HCT116 (cell line): ENCODE results near the gene UBA7. TPM values are rescaled to one million over a fixed set of nuclear protein-coding genes. Genes with fewer than 3 reads are reported as not detected.
A peak's percentile ranks its signal among the peaks of the same experiment; 100 is the strongest.

Source experiments
- ATAC-seq: fragments of 200-7000 bp; cut with Tn5 transposase; 2 replicates; pipeline ENCODE4 v1.9.1; 2020; ENCODE audit warnings: mild to moderate bottlenecking, moderate library complexity
- BruUV-seq: library from RNA; stranded (reverse); fragments of 400-500 nt; replicated peaks from 2 replicates; lab custom pipeline; 2021; lab: Mats Ljungman, UMichigan
- CTCF ChIA-PET: fragments of 300-600 bp; sonication (Branson Sonifier 250); formaldehyde crosslinking; loops from one replicate; lab custom pipeline; 2021; ENCODE audit warnings: antibody characterized with exemption; lab: Charles Lee
- POLR2A ChIA-PET: fragments of 300-600, 350-600 bp; sonication (Branson Sonifier 250); formaldehyde crosslinking; loops from one replicate; lab custom pipeline; 2021; ENCODE audit warnings: antibody characterized with exemption; lab: Charles Lee
- RAD21 ChIA-PET, 2 experiments: fragments of 300-600 bp; sonication (Branson Sonifier 250); formaldehyde crosslinking; loops; one replicate each; lab custom pipeline; 2023; ENCODE audit warnings: low total read pairs in 2 of 2; ENCODE audit not compliant: uncharacterized antibody in 2 of 2, unreplicated experiment in 2 of 2, low non-redundant PET in 1 of 2; lab: Charles Lee
- DNase-seq: peaks from one replicate; pipeline ENCODE4 v3.0.0-alpha.2; 2010; ENCODE audit warnings: low read depth, low spot score
- H2AFZ ChIP-seq: fragments of 200-600 bp; shearing (Covaris generic), sonication (generic); 2 replicates; pipeline ENCODE4 v1.6.1; 2017; ENCODE audit warnings: low read depth, mixed run types, mixed read lengths, antibody characterized with exemption, low read length; ENCODE audit not compliant: poor library complexity, severe bottlenecking
- H3K27ac ChIP-seq: 2 replicates; pipeline ENCODE4 v1.5.1; 2012; ENCODE audit warnings: low read depth, low read length
- H3K27me3 ChIP-seq: fragments of 200-600 bp; sonication (generic); 2 replicates; pipeline ENCODE4 v1.6.1; 2016; ENCODE audit warnings: mixed run types, low read length, mixed read lengths; ENCODE audit not compliant: insufficient read depth
- H3K36me3 ChIP-seq, 2 experiments: fragments of 200-500 bp in 1 of 2; fragments of 200-600 bp in 1 of 2; sonication (Bioruptor generic) in 1 of 2; sonication (generic) in 1 of 2; 2 replicates each; pipeline versions ENCODE4 v1.5.1 to v1.6.1; 2014 to 2016; ENCODE audit warnings: low read length in 2 of 2, inconsistent platforms in 1 of 2, mixed read lengths in 1 of 2, mixed run types in 1 of 2; ENCODE audit not compliant: insufficient read depth in 2 of 2, control insufficient read depth in 1 of 2
- H3K4me1 ChIP-seq, 2 experiments: fragments of 200-600 bp in 1 of 2; sonication (generic) in 1 of 2; 2 replicates each; pipeline versions ENCODE4 v1.5.1 to v1.6.1; 2012 to 2017; ENCODE audit warnings: low read length in 2 of 2, inconsistent platforms in 1 of 2, mild to moderate bottlenecking in 1 of 2, mixed read lengths in 1 of 2, mixed run types in 1 of 2, moderate library complexity in 1 of 2; ENCODE audit not compliant: insufficient read depth in 2 of 2, control insufficient read depth in 1 of 2
- H3K4me2 ChIP-seq: fragments of 200-600 bp; sonication (generic); 2 replicates; pipeline ENCODE4 v1.6.1; 2017; ENCODE audit warnings: mixed run types, low read length, mixed read lengths
- H3K4me3 ChIP-seq, 2 experiments: fragments of 200-600 bp in 1 of 2; sonication (generic) in 1 of 2; replicated peaks in 1 of 2; 2 replicates each; pipeline ENCODE4 v1.5.1; 2011 to 2016; ENCODE audit warnings: low read length in 2 of 2, control low read depth in 1 of 2, low read depth in 1 of 2, mild to moderate bottlenecking in 1 of 2, mixed read lengths in 1 of 2, mixed run types in 1 of 2
- H3K79me2 ChIP-seq: fragments of 200-600 bp; sonication (generic); 2 replicates; pipeline ENCODE4 v1.6.1; 2017; ENCODE audit warnings: mild to moderate bottlenecking, mixed run types, low read length, moderate library complexity, mixed read lengths; ENCODE audit not compliant: insufficient read depth
- H3K9ac ChIP-seq: fragments of 200-600 bp; sonication (generic); 2 replicates; pipeline ENCODE4 v1.6.1; 2016; ENCODE audit warnings: low read length, mixed read lengths
- H3K9me2 ChIP-seq: fragments of 200-600 bp; sonication (generic), shearing (Covaris generic); 2 replicates; pipeline ENCODE4 v1.6.1; 2017; ENCODE audit warnings: mixed run types, mild to moderate bottlenecking, moderate library complexity; ENCODE audit not compliant: insufficient read depth
- H3K9me3 ChIP-seq, 2 experiments: fragments of 200-500 bp in 1 of 2; fragments of 200-600 bp in 1 of 2; sonication (Bioruptor generic) in 1 of 2; sonication (generic) in 1 of 2; 2 replicates each; pipeline ENCODE4 v1.6.1; 2014 to 2017; ENCODE audit warnings: low read length in 2 of 2, mixed read lengths in 2 of 2, inconsistent platforms in 1 of 2, low read depth in 1 of 2, mild to moderate bottlenecking in 1 of 2, mixed run types in 1 of 2, moderate library complexity in 1 of 2; ENCODE audit not compliant: control insufficient read depth in 1 of 2, insufficient read depth in 1 of 2
- H4K20me1 ChIP-seq: fragments of 200-600 bp; sonication (generic), shearing (Covaris generic); 2 replicates; pipeline ENCODE4 v1.6.1; 2017; ENCODE audit warnings: mixed run types, mild to moderate bottlenecking, moderate library complexity; ENCODE audit not compliant: insufficient read depth
- CBX3 ChIP-seq: IDR thresholded peaks from 2 replicates; pipeline ENCODE4 v1.6.1; 2012; ENCODE audit warnings: low read depth
- CEBPB ChIP-seq: IDR thresholded peaks from 2 replicates; pipeline ENCODE4 v1.6.1; 2012; ENCODE audit warnings: low read depth
- EGR1 ChIP-seq: IDR thresholded peaks from 2 replicates; pipeline ENCODE4 v1.6.1; 2012; ENCODE audit warnings: low read depth
- EZH2phosphoT487 ChIP-seq: fragments of 200-600 bp; IDR thresholded peaks from 2 replicates; pipeline ENCODE4 v1.6.1; 2018; ENCODE audit warnings: antibody characterized with exemption, borderline replicate concordance
- JUND ChIP-seq: IDR thresholded peaks from 2 replicates; pipeline ENCODE4 v1.6.1; 2012
- POLR2A ChIP-seq: IDR thresholded peaks from 2 replicates; pipeline ENCODE4 v1.7.0; 2011; ENCODE audit warnings: borderline replicate concordance; ENCODE audit not compliant: insufficient read depth, insufficient read length; ENCODE audit errors: extremely low read depth
- POLR2AphosphoS5 ChIP-seq: IDR thresholded peaks from 2 replicates; pipeline ENCODE4 v1.6.1; 2011; ENCODE audit warnings: mild to moderate bottlenecking, low read depth, low read length, moderate library complexity
- SIN3A ChIP-seq: IDR thresholded peaks from 2 replicates; pipeline ENCODE4 v1.6.1; 2012; ENCODE audit warnings: low read depth
- YY1 ChIP-seq: IDR thresholded peaks from 2 replicates; pipeline ENCODE4 v1.6.1; 2011; ENCODE audit warnings: low read length, low read depth, moderate library complexity, mild to moderate bottlenecking; ENCODE audit not compliant: insufficient replicate concordance; ENCODE audit errors: extremely low read depth
- ZFX ChIP-seq: fragments of 450-650 bp; IDR thresholded peaks from 2 replicates; pipeline ENCODE4 v1.6.1; 2017
- ZNF274 ChIP-seq: fragments of 200-500 bp; sonication (Bioruptor generic); IDR thresholded peaks from 2 replicates; pipeline ENCODE4 v1.6.1; 2014; ENCODE audit warnings: mild to moderate bottlenecking, low read depth, low read length, inconsistent platforms
- intact Hi-C: fragments of 100-400 bp; cut with micrococcal nuclease; formaldehyde crosslinking; loops from 2 replicates; pipeline ENCODE4 v1.10.0; 2022
- total RNA-seq: library from RNA; stranded (reverse); gene quantifications from one replicate; pipeline ENCODE4 v1.2.1, GENCODE V29; 2021; ENCODE audit not compliant: unreplicated experiment
- TF ChIP-seq, protein P1 (sequence below): IDR thresholded peaks from 2 replicates; pipeline ENCODE4 v1.6.1; 2012; ENCODE audit warnings: low read depth
- TF ChIP-seq, protein P2 (sequence below): IDR thresholded peaks from 2 replicates; pipeline ENCODE4 v1.6.1; 2012

Gene UBA7
- total RNA-seq, 1 experiment from 2014 or later: 2.6 TPM

DNA sequence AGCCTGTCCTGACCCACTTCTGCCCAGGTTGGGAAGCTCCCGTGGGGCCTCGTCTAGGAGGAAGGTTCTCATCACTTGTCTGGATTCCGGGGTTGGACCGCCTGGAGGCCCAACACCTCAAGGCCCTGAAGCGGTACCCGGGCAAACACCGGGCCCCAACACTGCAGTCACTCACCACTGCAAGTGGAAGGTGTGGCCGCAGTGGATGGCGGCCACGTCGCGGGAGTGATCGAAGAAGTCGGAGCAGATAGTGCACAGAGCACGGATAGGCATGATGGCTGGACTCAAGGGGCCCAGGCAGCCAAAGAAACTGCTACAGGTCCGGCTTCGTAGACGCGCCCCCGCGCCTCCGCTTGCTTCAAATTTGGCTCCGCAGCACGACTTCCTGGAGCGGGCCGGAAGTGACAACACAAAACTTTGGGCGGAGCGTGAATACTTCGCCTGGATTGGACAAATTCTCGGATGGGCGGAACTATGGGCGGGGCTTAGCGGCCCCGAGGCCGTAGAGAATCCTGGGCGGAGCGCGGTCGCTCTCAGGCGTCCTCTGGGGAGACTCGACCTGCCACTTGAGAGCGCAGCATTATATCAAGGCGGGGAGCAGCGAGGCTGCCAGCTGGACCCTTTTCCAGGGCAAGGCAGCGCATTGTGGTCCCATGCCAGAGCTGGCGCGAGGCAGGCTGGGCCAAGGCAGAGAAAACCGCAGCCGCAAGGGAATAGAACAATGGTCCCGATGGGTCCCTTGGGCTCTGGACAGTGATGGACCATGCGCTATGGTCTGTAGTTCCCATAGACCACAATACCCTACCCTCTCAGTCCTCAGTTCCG, 42.6 kb upstream of the UBA7 start, which contains the start of gene TRAIP (continued):
- TF ChIP-seq, protein P1, sequence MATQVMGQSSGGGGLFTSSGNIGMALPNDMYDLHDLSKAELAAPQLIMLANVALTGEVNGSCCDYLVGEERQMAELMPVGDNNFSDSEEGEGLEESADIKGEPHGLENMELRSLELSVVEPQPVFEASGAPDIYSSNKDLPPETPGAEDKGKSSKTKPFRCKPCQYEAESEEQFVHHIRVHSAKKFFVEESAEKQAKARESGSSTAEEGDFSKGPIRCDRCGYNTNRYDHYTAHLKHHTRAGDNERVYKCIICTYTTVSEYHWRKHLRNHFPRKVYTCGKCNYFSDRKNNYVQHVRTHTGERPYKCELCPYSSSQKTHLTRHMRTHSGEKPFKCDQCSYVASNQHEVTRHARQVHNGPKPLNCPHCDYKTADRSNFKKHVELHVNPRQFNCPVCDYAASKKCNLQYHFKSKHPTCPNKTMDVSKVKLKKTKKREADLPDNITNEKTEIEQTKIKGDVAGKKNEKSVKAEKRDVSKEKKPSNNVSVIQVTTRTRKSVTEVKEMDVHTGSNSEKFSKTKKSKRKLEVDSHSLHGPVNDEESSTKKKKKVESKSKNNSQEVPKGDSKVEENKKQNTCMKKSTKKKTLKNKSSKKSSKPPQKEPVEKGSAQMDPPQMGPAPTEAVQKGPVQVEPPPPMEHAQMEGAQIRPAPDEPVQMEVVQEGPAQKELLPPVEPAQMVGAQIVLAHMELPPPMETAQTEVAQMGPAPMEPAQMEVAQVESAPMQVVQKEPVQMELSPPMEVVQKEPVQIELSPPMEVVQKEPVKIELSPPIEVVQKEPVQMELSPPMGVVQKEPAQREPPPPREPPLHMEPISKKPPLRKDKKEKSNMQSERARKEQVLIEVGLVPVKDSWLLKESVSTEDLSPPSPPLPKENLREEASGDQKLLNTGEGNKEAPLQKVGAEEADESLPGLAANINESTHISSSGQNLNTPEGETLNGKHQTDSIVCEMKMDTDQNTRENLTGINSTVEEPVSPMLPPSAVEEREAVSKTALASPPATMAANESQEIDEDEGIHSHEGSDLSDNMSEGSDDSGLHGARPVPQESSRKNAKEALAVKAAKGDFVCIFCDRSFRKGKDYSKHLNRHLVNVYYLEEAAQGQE: no peak
- TF ChIP-seq POLR2A (peak; percentile 72), EGR1 (peak; percentile 87), CEBPB (no peak)

DNA sequence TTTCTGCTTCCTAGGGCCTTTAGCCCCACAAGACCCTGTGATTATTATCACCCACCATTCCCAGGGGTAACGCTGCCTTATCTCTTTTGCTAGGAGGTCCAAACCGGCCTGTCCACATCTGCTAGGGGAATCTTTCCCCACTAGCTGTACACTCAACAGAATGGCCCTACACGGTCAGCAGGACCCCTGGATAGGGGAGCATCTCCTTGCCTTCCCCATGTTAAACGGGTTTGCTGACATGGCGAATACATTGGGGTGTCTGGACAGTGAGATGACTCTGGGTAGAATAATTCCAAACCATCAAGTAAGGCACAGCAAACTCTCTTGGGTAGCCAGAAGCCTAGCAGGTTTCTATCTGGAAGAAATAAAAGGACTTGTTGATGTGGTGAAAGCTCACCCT, 41.9 kb upstream of the UBA7 start:
- Histone ChIP-seq H4K20me1 (no peaks in the 10 kb centered on the region), H3K79me2 (peaks cover 35% of the 10 kb centered on the region), H3K27ac (peak overlapping the region; percentile 46; the same call in 1 of the 2 replicates), H3K4me3 (peak overlapping the region; percentile 68 to 81), H3K4me2 (peak overlapping the region; percentile 89), H2AFZ (no peak overlapping the region), H3K9me3 (no peaks in the 10 kb centered on the region), H3K4me1 (peaks cover 7 to 12% of the 10 kb centered on the region in 2 experiments; a peak in 3 of 4 replicates), H3K9me2 (no peaks in the 10 kb centered on the region), H3K27me3 (no peaks in the 10 kb centered on the region), H3K9ac (peak overlapping the region; percentile 75), H3K36me3 (no peaks in the 10 kb centered on the region)
- intact Hi-C loops: no loop called here
- BruUV-seq: no TSS peak
- RAD21 ChIA-PET: no interaction called here
- TF ChIP-seq CBX3 (no peak), ZFX (no peak), EZH2phosphoT487 (no peak), POLR2AphosphoS5 (no peak), ZNF274 (no peak), EGR1 (no peak), CEBPB (no peak), SIN3A (no peak), POLR2A (no peak), JUND (no peak), YY1 (no peak)
- TF ChIP-seq, protein P2, sequence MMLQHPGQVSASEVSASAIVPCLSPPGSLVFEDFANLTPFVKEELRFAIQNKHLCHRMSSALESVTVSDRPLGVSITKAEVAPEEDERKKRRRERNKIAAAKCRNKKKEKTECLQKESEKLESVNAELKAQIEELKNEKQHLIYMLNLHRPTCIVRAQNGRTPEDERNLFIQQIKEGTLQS: no peak
- ATAC-seq (no peak), DNase-seq (no peak)
- CTCF ChIA-PET: no interaction called here
- POLR2A ChIA-PET: interaction anchor here (0.6 kb wide), 1 partner anchor 45 kb away, joined by 3 read pairs; no protein-coding TSS in a partner anchor
